ENCODE data around the gene SOX5. TPM values are rescaled to one million over a fixed set of nuclear protein-coding genes. Genes with fewer than 3 reads are reported as not detected.

SOX5 gene
- total and polyA plus RNA-seq, 9 of the 15 experiments (the other 6 are each of a cell fraction or from before 2014, with no cell fraction given), result 8.3 to 16.5 (median 11.9) TPM

DNA sequence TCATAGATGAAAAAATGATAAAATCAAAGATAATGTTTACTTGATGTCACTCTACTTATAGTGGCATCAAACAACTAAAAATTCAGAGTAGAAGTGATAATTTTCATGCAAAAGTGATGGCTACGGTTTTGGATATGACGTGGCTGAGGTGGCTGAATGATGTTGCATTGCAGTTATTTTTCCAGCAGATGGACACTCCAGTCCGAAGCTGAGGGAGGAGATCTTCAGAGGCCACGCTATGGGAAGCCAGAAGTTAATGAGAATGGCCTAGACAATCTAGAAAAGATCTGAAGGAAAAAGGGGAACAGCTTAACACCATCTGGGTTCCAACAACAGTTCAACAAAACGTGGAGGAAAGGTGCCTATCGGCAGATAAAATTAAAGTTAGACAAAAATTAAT is 279.8 kb downstream of the SOX5 start (continued):
- TF ChIP-seq REST (IDR thresholded peaks at IDR 0.05; ENCODE audit: borderline replicate concordance) (peak; percentile 40; the same call in 1 of the 2 replicates), REST (CRISPR knock-in tag; IDR thresholded peaks at IDR 0.05; ENCODE audit: low read depth) (no peak), ZNF224 (CRISPR knock-in tag; IDR thresholded peaks at IDR 0.05) (no peak), ZFP1 (CRISPR knock-in tag; IDR thresholded peaks at IDR 0.05) (no peak), FOXP4 (CRISPR knock-in tag; IDR thresholded peaks at IDR 0.05; ENCODE audit: borderline replicate concordance) (no peak), OTX1 (CRISPR knock-in tag; IDR thresholded peaks at IDR 0.05) (no peak), ZNF584 (CRISPR knock-in tag; IDR thresholded peaks at IDR 0.05; ENCODE audit: low read depth) (no peak), ATF1 (CRISPR knock-in tag; IDR thresholded peaks at IDR 0.05) (no peak), ATF1 (tag; IDR thresholded peaks at IDR 0.05) (0 out of 2 replicates have a peak, but pooled peaks have one; percentile 20), SMC3 (conservative IDR thresholded peaks at IDR 0.05; ENCODE audit: insufficient read depth, low read depth, low read length) (peak; percentile 18; the same call in 1 of the 2 replicates), KDM5B (IDR thresholded peaks at IDR 0.05; ENCODE audit: insufficient replicate concordance, low read depth, low read length) (no peak), ZNF511 (CRISPR knock-in tag; IDR thresholded peaks at IDR 0.05) (no peak)
